Esophagus muscularis mucosa (tissue), 4 donors: ENCODE measurements around the gene ANKRD22. TPM values are rescaled to one million over a fixed set of nuclear protein-coding genes. Genes with fewer than 3 reads are reported as not detected.
A peak's percentile ranks its signal among the peaks of the same experiment; 100 is the strongest.

Source experiments
- DNase-seq: peaks from one replicate; pipeline ENCODE4 v3.0.0-alpha.2; 2017; ENCODE audit errors: extremely low spot score
- H3K27ac ChIP-seq, 4 donors: fragments of 200-600 bp; sonication (generic); replicated peaks in 1 of 4; 1 replicate in 3 of 4; 2 replicates in 1 of 4; pipeline ENCODE4 v1.5.1; 2016 to 2019; ENCODE audit warnings: mild to moderate bottlenecking in 1 of 4
- H3K27me3 ChIP-seq, 4 donors: fragments of 200-600 bp; sonication (generic); one replicate each; pipeline versions ENCODE4 v1.5.1 to v1.6.0; 2016 to 2019
- H3K36me3 ChIP-seq, 4 donors: fragments of 200-600 bp; sonication (generic); one replicate each; pipeline ENCODE4 v1.5.1; 2016 to 2019
- H3K4me1 ChIP-seq, 4 donors: fragments of 200-600 bp; sonication (generic); one replicate each; pipeline ENCODE4 v1.5.1; 2016 to 2019
- H3K4me3 ChIP-seq, 4 donors: fragments of 200-600 bp; sonication (generic); 1 replicate in 2 of 4; 2 replicates in 2 of 4; pipeline ENCODE4 v1.5.1; 2016 to 2019; ENCODE audit warnings: mild to moderate bottlenecking in 4 of 4, moderate library complexity in 1 of 4
- H3K9me3 ChIP-seq, 4 donors: fragments of 200-600 bp; sonication (generic); 1 replicate in 3 of 4; 2 replicates in 1 of 4; pipeline ENCODE4 v1.5.1; 2016 to 2019
- CTCF ChIP-seq, 3 experiments: fragments of 200-600 bp in 2 of 3; fragments of 450-650 bp in 1 of 3; sonication (generic) in 2 of 3; IDR thresholded peaks; one replicate each; pipeline ENCODE4 v1.5.1; 2017 to 2019; ENCODE audit warnings: antibody characterized with exemption in 3 of 3, mild to moderate bottlenecking in 2 of 3, moderate library complexity in 1 of 3
- EP300 ChIP-seq: sonication (generic); formaldehyde crosslinking; IDR thresholded peaks from one replicate; pipeline ENCODE4 v1.6.1; 2017; ENCODE audit warnings: antibody characterized with exemption
- POLR2A ChIP-seq: fragments of 450-650 bp; IDR thresholded peaks from one replicate; pipeline ENCODE4 v1.6.1; 2017; ENCODE audit warnings: antibody characterized with exemption, moderate library complexity, mild to moderate bottlenecking, low read depth
- POLR2AphosphoS5 ChIP-seq, 2 donors: sonication (generic); formaldehyde crosslinking; IDR thresholded peaks; one replicate each; pipeline ENCODE4 v1.6.1; 2017; ENCODE audit warnings: antibody characterized with exemption in 2 of 2
- WGBS: methylation state at CpG from one replicate; pipeline ENCODE4 v1.1.5; 2018; 5-methylcytosine and 5-hydroxymethylcytosine counted together
- intact Hi-C: fragments of 100-400 bp; cut with DNase I; formaldehyde crosslinking; loops from one replicate; pipeline ENCODE4 v1.15.1; 2023
- total RNA-seq, 4 donors: library from RNA; depleted of rRNA; stranded (reverse); fragments of >200 nt; gene quantifications; one replicate each; pipeline versions ENCODE4 v1.1.0 to v1.2.1, GENCODE V29; 2016

The ANKRD22 gene
- total RNA-seq, 4 donors from 2014 or later: not detected

DNA sequence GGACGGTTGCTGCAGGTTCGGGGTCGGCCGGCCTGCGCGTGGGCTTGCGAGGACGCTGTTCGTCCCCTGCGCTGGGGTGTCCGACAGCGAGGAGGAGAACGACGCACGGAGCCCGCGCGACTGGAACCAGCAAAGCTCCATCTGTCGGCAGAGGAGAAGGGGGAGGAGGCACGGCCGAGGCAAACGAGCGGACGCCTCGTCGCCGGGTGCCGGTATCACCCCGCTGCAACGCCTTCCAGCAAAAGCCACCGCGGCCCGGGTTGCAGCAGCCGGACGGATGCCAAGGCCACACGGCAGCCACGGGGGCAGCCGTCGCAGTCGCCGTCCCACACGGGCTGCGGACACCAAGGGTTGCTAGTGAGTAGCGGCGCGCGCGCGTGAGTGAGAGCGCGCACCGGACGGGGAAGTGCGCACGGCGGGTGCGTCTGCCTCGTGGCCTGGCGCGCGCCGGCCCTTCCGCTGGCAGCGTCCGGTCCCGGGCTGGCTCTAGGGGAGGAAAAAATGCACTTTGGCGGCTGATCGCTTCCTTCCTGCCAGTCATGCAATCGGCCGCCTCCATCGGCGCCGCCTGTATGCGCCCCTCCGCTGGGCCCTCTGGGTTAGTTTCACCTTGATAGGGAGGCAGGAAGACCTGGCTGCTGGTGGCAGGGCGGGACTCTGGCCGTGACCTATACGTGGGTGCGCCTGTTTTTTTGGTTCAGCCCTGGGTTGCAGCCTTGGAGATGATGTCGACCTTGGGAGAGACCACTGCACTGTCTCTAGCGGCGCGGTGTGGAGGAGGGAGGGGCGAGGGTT lies 28.8 kb upstream of the ANKRD22 start:
- TF ChIP-seq POLR2AphosphoS5 (IDR thresholded peaks at IDR 0.05) (peak; percentile 88 to 91), CTCF (IDR thresholded peaks at IDR 0.05) (peak in 2 of 3 experiments; percentile 9 to 24), EP300 (no peak), POLR2A (peak; percentile 36)
- Histone ChIP-seq H3K36me3 (no peaks in the 10 kb centered on the region), H3K27me3 (no peaks in the 10 kb centered on the region), H3K9me3 (no peaks in the 10 kb centered on the region), H3K4me1 (peaks cover 7 to 51% (median 46%) of the 10 kb centered on the region in 4 donors), H3K4me3 (peak overlapping the region; percentile 71 to 84 (median 76)), H3K27ac (peak overlapping the region; percentile 85 to 89 (median 88))
- intact Hi-C loops: loop anchor here (2.0 to 5.0 kb wide), 2 partner anchors 52 to 110 kb away; partner anchors contain the start of gene FAS
- peak; percentile 95 for DNase-seq
- WGBS: 2% methylated on average over 6 of the region's 84 CpGs

DNA sequence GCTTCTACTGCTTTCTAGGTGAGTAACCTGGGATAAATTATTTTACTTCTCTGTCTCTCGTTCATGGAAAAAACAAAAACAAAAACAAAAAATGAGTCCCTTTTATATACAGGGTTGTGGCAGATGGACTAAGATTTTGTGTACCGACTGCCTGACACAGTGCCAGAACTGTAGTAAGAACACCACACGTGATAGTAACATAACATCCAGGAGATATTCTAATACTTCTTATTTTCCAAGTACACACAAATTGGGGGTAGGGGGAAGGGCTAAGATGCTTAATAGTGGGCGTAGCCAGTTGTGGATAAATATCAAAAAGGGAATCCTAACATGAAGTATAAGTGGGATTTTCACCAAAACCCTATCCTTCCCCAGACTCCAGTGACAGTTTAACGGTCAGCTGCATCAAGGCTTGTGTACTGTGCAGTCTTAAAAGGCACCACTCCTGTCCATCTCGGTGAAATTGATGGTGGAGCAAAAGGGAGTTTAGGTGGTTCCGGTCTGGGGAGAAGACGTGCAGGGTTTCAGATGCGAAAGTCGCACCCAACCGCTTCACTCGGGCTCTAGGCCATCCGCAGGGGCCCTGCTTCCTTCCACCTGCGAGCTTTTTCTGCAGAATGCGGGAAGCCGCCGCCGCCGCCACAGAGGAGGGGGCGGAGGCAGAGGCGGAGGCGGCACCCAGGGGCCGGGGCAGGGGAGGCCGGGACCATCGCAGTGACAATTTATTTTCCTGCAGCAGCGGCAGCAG lies 28.1 kb upstream of the ANKRD22 start, which contains the start of gene STAMBPL1:
STAMBPL1 (plus strand) TSS at position 712 of the 748 bp plus-strand sequence. CDS start 21,464 bp downstream, outside the sequence.
- Histone ChIP-seq H3K27me3 (no peaks in the 10 kb centered on the region), H3K4me1 (peaks cover 7 to 50% (median 46%) of the 10 kb centered on the region in 4 donors), H3K4me3 (peak within 1 kb of the TSS; percentile 71 to 84 (median 76)), H3K9me3 (no peaks in the 10 kb centered on the region), H3K27ac (peak within 1 kb of the TSS; percentile 85 to 89 (median 88)), H3K36me3 (no peaks in the 10 kb centered on the region)
- DNase-seq: peak; percentile 93
- 11% methylated on average over 14 of the region's 26 CpGs for WGBS
- no peak for TF ChIP-seq CTCF (IDR thresholded peaks at IDR 0.05)
- no peak for TF ChIP-seq POLR2AphosphoS5 (IDR thresholded peaks at IDR 0.05)
- no peak for TF ChIP-seq EP300
- TF ChIP-seq POLR2A: no peak
- intact Hi-C loops: loop anchor here (2.0 to 5.0 kb wide), 3 partner anchors 42 to 111 kb away; partner anchors contain the start of gene FAS

DNA sequence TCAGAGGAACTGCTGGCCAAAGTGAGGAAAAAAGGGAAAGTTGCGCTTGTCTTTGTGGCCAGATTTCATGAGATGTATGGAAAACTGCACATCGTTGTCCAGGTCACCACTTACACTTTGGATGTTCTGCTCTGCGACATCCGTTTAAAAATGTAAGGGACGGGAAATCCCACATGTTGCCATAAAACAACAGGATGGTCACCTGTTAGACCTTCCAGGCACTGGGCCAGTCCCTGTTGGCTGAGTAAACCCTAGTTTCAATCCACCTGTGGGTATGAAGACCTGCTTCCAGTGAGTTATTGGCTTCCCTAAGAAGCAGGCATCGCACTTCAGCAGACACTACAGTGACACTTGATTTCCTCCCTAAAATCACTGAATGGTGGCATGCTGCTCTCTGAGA lies 25.7 kb upstream of the ANKRD22 start:
- no peak overlapping the region for H3K4me3 ChIP-seq
- no peak for DNase-seq
- WGBS: 86% methylated on average over 6 of the region's 6 CpGs
- H3K9me3 ChIP-seq: no peaks in the 10 kb centered on the region
- TF ChIP-seq POLR2AphosphoS5 (IDR thresholded peaks at IDR 0.05) (no peak), POLR2A (no peak), EP300 (no peak), CTCF (IDR thresholded peaks at IDR 0.05) (no peak)
- intact Hi-C loops: loop anchor here (5.0 kb wide), 1 partner anchor 40 kb away; no protein-coding TSS in a partner anchor
- H3K27ac ChIP-seq: no peak overlapping the region
- no peaks in the 10 kb centered on the region for H3K36me3 ChIP-seq
- H3K4me1 ChIP-seq: peaks cover 6 to 27% (median 26%) of the 10 kb centered on the region in 4 donors
- no peaks in the 10 kb centered on the region for H3K27me3 ChIP-seq

DNA sequence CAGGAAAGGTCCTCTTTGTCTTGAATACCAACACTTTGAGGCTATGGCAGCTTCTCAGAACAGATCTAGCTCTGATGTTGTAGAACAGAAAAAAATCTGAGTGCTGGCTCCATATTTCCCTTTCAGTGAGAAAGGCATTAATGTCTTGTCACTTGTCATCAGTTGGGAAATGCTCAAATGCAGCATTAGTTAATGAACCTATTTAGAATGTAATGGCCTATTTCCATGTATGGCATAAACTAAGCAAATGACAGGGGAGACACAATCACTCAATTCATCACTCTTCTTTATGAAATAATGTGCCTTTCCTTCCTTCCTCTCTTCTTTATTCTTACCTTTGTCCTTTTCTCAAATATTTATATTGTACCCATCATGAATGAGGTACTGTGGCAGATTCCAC lies 23.4 kb upstream of the ANKRD22 start:
- Histone ChIP-seq H3K9me3 (no peaks in the 10 kb centered on the region), H3K4me1 (peaks cover 0 to 11% (median 10%) of the 10 kb centered on the region in 4 donors), H3K27ac (no peak overlapping the region), H3K27me3 (no peaks in the 10 kb centered on the region), H3K4me3 (no peak overlapping the region), H3K36me3 (no peaks in the 10 kb centered on the region)
- intact Hi-C loops: loop anchor here (5.0 kb wide), 1 partner anchor 38 kb away; no protein-coding TSS in a partner anchor
- DNase-seq: no peak
- TF ChIP-seq CTCF (IDR thresholded peaks at IDR 0.05) (no peak), POLR2AphosphoS5 (IDR thresholded peaks at IDR 0.05) (no peak), POLR2A (no peak), EP300 (no peak)
